HEK293 (cell line): ENCODE measurements around the gene USP33.
"Not testable (repeated sequence)": the region's sequence is repeated elsewhere in the genome, so short reads cannot be mapped to it uniquely, and the experiment has no call there.

Source experiments
- CTCF ChIP-seq: fragments of 450-650 bp; formaldehyde crosslinking; IDR thresholded peaks from 2 replicates; pipeline ENCODE4 v1.5.1; 2016; ENCODE audit warnings: missing biosample characterization, missing genetic modification characterization
- GLI2 ChIP-seq: fragments of 450-650 bp; formaldehyde crosslinking; IDR thresholded peaks from 2 replicates; pipeline ENCODE4; 2017; ENCODE audit warnings: missing biosample characterization, missing genetic modification characterization, low read depth, borderline replicate concordance
- HOXA7 ChIP-seq: sonication (generic); formaldehyde crosslinking; IDR thresholded peaks from 2 replicates; pipeline ENCODE4 v1.8.1; 2022; ENCODE audit warnings: missing genetic modification reagents, borderline replicate concordance
- REST ChIP-seq: fragments of 450-650 bp; formaldehyde crosslinking; IDR thresholded peaks from 2 replicates; pipeline ENCODE4 v1.5.1; 2016; ENCODE audit warnings: missing biosample characterization, missing genetic modification characterization
- YY1 ChIP-seq: fragments of 450-650 bp; formaldehyde crosslinking; IDR thresholded peaks from 2 replicates; pipeline ENCODE4 v1.5.1; 2018; ENCODE audit warnings: missing biosample characterization, missing genetic modification characterization
- ZNF157 ChIP-seq: fragments of 450-650 bp; formaldehyde crosslinking; IDR thresholded peaks from 2 replicates; pipeline ENCODE4 v1.5.1; 2016; ENCODE audit warnings: missing biosample characterization, missing genetic modification characterization
- ZNF211 ChIP-seq: fragments of 450-650 bp; formaldehyde crosslinking; IDR thresholded peaks from 2 replicates; pipeline ENCODE4 v1.5.1; 2016; ENCODE audit warnings: low read depth, missing biosample characterization, missing genetic modification characterization
- ZNF274 ChIP-seq, 2 experiments: fragments of 200-500 bp in 1 of 2; fragments of 450-650 bp in 1 of 2; sonication (Bioruptor generic) in 1 of 2; formaldehyde crosslinking in 1 of 2; IDR thresholded peaks; 2 replicates each; pipeline versions ENCODE4 v1.5.1 to v1.6.1; 2014 to 2016; ENCODE audit warnings: borderline replicate concordance in 1 of 2, inconsistent platforms in 1 of 2, low read length in 1 of 2, missing biosample characterization in 1 of 2, missing genetic modification characterization in 1 of 2
- ZNF354C ChIP-seq: fragments of 450-650 bp; formaldehyde crosslinking; IDR thresholded peaks from 2 replicates; pipeline ENCODE4 v1.5.1; 2016; ENCODE audit warnings: missing biosample characterization, missing genetic modification characterization, low read depth, borderline replicate concordance
- ZNF449 ChIP-seq: fragments of 450-650 bp; formaldehyde crosslinking; IDR thresholded peaks from 2 replicates; pipeline ENCODE4 v1.5.1; 2017; ENCODE audit warnings: missing biosample characterization, mild to moderate bottlenecking, missing genetic modification characterization, moderate library complexity
- ZNF580 ChIP-seq: fragments of 450-650 bp; formaldehyde crosslinking; IDR thresholded peaks from 2 replicates; pipeline ENCODE4 v1.5.1; 2016; ENCODE audit warnings: missing biosample characterization, missing genetic modification characterization
- ZNF658 ChIP-seq: fragments of 450-650 bp; formaldehyde crosslinking; IDR thresholded peaks from 2 replicates; pipeline ENCODE4; 2016; ENCODE audit warnings: missing biosample characterization, missing genetic modification characterization
- ZNF830 ChIP-seq: fragments of 450-650 bp; IDR thresholded peaks from 2 replicates; pipeline ENCODE4 v1.5.0; 2018; ENCODE audit warnings: missing biosample characterization, missing genetic modification characterization, low read depth, mild to moderate bottlenecking, moderate library complexity
- ZSCAN30 ChIP-seq: fragments of 450-650 bp; IDR thresholded peaks from 2 replicates; pipeline ENCODE4 v1.5.1; 2018; ENCODE audit warnings: missing biosample characterization, mild to moderate bottlenecking, missing genetic modification characterization, moderate library complexity

- TF ChIP-seq ZNF658 (tag by site-specific recombination); CTCF (tag by site-specific recombination); ZNF449 (tag by site-specific recombination); GLI2 (tag by site-specific recombination); HOXA7 (CRISPR knock-in tag); REST (tag by site-specific recombination); ZSCAN30 (tag by site-specific recombination); ZNF274 (IDR thresholded peaks at IDR 0.05; ENCODE audit: low read length); ZNF274 (tag by site-specific recombination; IDR thresholded peaks at IDR 0.05; ENCODE audit: borderline replicate concordance); YY1 (tag by site-specific recombination); ZNF580; ZNF354C; ZNF830 (tag by site-specific recombination); ZNF211 (tag by site-specific recombination); ZNF157 (tag by site-specific recombination): not testable (repeated sequence)
These were observed 113.4 kb downstream of the USP33 start for GRCh38 chr1:77646224-77646623.
